Measurements from ENCODE around the gene GDPD5. TPM values are rescaled to one million over a fixed set of nuclear protein-coding genes. Genes with fewer than 3 reads are reported as not detected.

The GDPD5 gene
- total and polyA plus RNA-seq, 4 donors, result 6.2 to 24.7 (median 12.0) TPM

- Histone ChIP-seq H3K4me3 (no peak overlapping the region), H3K27me3 (ENCODE audit: control insufficient read depth in 3 of 3, insufficient read depth in 3 of 3, low read length in 2 of 3) (no peaks in the 10 kb centered on the region), H3K9ac (ENCODE audit: insufficient read depth in 1 of 2, low read length in 2 of 2) (no peak overlapping the region), H3K27ac (ENCODE audit: low read depth in 1 of 2, low read length in 1 of 2) (peak overlapping the region in 1 of 2 donors; percentile 34), H3K36me3 (ENCODE audit: control insufficient read depth in 4 of 4, insufficient read depth in 4 of 4, low read length in 4 of 4) (no peaks in the 10 kb centered on the region), H3K4me1 (ENCODE audit: control insufficient read depth in 5 of 5, insufficient read depth in 5 of 5, low read length in 5 of 5) (peaks cover 0 to 42% (median 25%) of the 10 kb centered on the region in 5 donors), H3K9me3 (ENCODE audit: control insufficient read depth in 4 of 4, insufficient read depth in 3 of 4, low read length in 3 of 4) (no peaks in the 10 kb centered on the region)
- peak; percentile 45 to 58 (median 50) for DNase-seq
- no peak for TF ChIP-seq CTCF (IDR thresholded peaks at IDR 0.05; ENCODE audit: control extremely low read depth, extremely low read depth)
- ATAC-seq (ENCODE audit: insufficient read depth, low FRiP score), result no peak
- WGBS, 2 donors, result 81 to 84% methylated on average over 11 of the region's 11 CpGs
Measured at GRCh38 chr11:75465701-75466531, 59.8 kb downstream of the GDPD5 start.

- H3K36me3 ChIP-seq (ENCODE audit: control insufficient read depth in 4 of 4, insufficient read depth in 4 of 4, low read length in 4 of 4), result no peaks in the 10 kb centered on the region
- H3K27ac ChIP-seq (ENCODE audit: low read depth in 1 of 2, low read length in 1 of 2), result no peak overlapping the region
- DNase-seq (peak; percentile 35 to 81 (median 66)), ATAC-seq (ENCODE audit: insufficient read depth, low FRiP score) (no peak)
- H3K4me1 ChIP-seq (ENCODE audit: control insufficient read depth in 5 of 5, insufficient read depth in 5 of 5, low read length in 5 of 5), result peaks cover 0 to 32% (median 18%) of the 10 kb centered on the region in 5 donors
- no peak for TF ChIP-seq CTCF (IDR thresholded peaks at IDR 0.05; ENCODE audit: control extremely low read depth, extremely low read depth)
- no peak overlapping the region for H3K4me3 ChIP-seq
- 51 to 56% methylated on average over 11 of the region's 11 CpGs for WGBS, 2 donors
- no peaks in the 10 kb centered on the region for H3K9me3 ChIP-seq (ENCODE audit: control insufficient read depth in 4 of 4, insufficient read depth in 3 of 4, low read length in 3 of 4)
- H3K9ac ChIP-seq (ENCODE audit: insufficient read depth in 1 of 2, low read length in 2 of 2), result no peak overlapping the region
- H3K27me3 ChIP-seq (ENCODE audit: control insufficient read depth in 3 of 3, insufficient read depth in 3 of 3, low read length in 2 of 3), result no peaks in the 10 kb centered on the region
Measured at GRCh38 chr11:75463106-75463774, 62.5 kb downstream of the GDPD5 start.

- Histone ChIP-seq H3K9me3 (ENCODE audit: control insufficient read depth in 4 of 4, insufficient read depth in 3 of 4, low read length in 3 of 4) (no peaks in the 10 kb centered on the region), H3K36me3 (ENCODE audit: control insufficient read depth in 4 of 4, insufficient read depth in 4 of 4, low read length in 4 of 4) (no peaks in the 10 kb centered on the region), H3K4me3 (no peak overlapping the region), H3K4me1 (ENCODE audit: control insufficient read depth in 5 of 5, insufficient read depth in 5 of 5, low read length in 5 of 5) (peaks cover 0 to 25% (median 14%) of the 10 kb centered on the region in 5 donors), H3K27ac (ENCODE audit: low read depth in 1 of 2, low read length in 1 of 2) (no peak overlapping the region), H3K27me3 (ENCODE audit: control insufficient read depth in 3 of 3, insufficient read depth in 3 of 3, low read length in 2 of 3) (no peaks in the 10 kb centered on the region), H3K9ac (ENCODE audit: insufficient read depth in 1 of 2, low read length in 2 of 2) (no peak overlapping the region)
- DNase-seq (no peak), ATAC-seq (ENCODE audit: insufficient read depth, low FRiP score) (no peak)
- 85 to 89% methylated on average over 5 of the region's 5 CpGs for WGBS, 2 donors
- no peak for TF ChIP-seq CTCF (IDR thresholded peaks at IDR 0.05; ENCODE audit: control extremely low read depth, extremely low read depth)
Measured at GRCh38 chr11:75462117-75462653, 63.6 kb downstream of the GDPD5 start.
